ENCODE data around the gene RFPL4AL1. TPM values are rescaled to one million over a fixed set of nuclear protein-coding genes. Genes with fewer than 3 reads are reported as not detected.

RFPL4AL1 gene
- total RNA-seq, 4 donors from 2014 or later, result not detected

DNA sequence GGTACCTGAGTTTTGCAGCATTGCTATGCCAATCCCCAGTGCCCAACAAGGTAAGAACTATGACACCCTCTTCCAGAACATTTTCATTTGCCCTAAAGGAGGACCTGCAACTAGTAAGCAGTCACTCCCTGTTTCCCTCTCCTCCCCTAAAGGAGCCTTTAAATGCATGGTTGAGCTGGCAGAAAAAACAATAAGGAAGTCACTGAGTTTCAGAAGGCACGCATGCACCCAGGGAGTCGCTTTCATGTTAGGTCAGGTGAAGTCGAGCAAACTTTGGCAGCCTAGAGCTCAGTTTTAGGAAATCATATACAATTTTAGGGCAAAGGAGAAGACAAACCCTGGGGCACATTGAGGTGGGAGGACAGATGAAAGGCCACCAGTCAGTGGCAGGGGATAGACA is 51.1 kb downstream of the RFPL4AL1 start:
- in situ Hi-C loops (cut with MboI; ENCODE audit: low sequenced_read_pairs in 4 of 4), result no loop called here
- H3K9me3 ChIP-seq, result no peaks in the 10 kb centered on the region
- no peak overlapping the region for H3K27ac ChIP-seq
- no peaks in the 10 kb centered on the region for H3K4me1 ChIP-seq
- H3K4me3 ChIP-seq, result no peak overlapping the region
- ATAC-seq, result no peak
- H3K27me3 ChIP-seq, result no peaks in the 10 kb centered on the region
- TF ChIP-seq POLR2A (IDR thresholded peaks at IDR 0.05), result no peak
- TF ChIP-seq, protein P1, sequence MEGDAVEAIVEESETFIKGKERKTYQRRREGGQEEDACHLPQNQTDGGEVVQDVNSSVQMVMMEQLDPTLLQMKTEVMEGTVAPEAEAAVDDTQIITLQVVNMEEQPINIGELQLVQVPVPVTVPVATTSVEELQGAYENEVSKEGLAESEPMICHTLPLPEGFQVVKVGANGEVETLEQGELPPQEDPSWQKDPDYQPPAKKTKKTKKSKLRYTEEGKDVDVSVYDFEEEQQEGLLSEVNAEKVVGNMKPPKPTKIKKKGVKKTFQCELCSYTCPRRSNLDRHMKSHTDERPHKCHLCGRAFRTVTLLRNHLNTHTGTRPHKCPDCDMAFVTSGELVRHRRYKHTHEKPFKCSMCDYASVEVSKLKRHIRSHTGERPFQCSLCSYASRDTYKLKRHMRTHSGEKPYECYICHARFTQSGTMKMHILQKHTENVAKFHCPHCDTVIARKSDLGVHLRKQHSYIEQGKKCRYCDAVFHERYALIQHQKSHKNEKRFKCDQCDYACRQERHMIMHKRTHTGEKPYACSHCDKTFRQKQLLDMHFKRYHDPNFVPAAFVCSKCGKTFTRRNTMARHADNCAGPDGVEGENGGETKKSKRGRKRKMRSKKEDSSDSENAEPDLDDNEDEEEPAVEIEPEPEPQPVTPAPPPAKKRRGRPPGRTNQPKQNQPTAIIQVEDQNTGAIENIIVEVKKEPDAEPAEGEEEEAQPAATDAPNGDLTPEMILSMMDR (IDR thresholded peaks at IDR 0.05 in 4 of 5, conservative IDR thresholded peaks at IDR 0.05 in 1 of 5), result no peak
- H3K36me3 ChIP-seq, result no peaks in the 10 kb centered on the region
- no peak for DNase-seq
- intact Hi-C loops (cut with DNase I; ENCODE audit: low total_unique reads), result no loop called here

Other genes starting within 250 kb of the RFPL4AL1 start
- 1 to 10 TPM in 3 of 4 donors, not detected in 1; 1.5 to 3.0 (median 1.6) TPM for gene SBK2, start 232.0 kb upstream of the RFPL4AL1 start, total RNA-seq
- gene SBK3, start 223.6 kb upstream of the RFPL4AL1 start, total RNA-seq, result 10 to 100 TPM in 1 of 4 donors, 1 to 10 TPM in 3; 3.1 to 24.1 (median 6.8) TPM
- gene ZNF579, start 188.3 kb upstream of the RFPL4AL1 start, total RNA-seq, result 10 to 100 TPM; 15.0 to 19.3 (median 16.8) TPM
- gene FIZ1, start 169.6 kb upstream of the RFPL4AL1 start, total RNA-seq, result 10 to 100 TPM in 1 of 4 donors, 1 to 10 TPM in 3; 6.8 to 11.2 (median 7.4) TPM
- gene ZNF524, start 168.8 kb upstream of the RFPL4AL1 start, total RNA-seq, result 10 to 100 TPM; 35.6 to 61.7 (median 47.0) TPM
- gene ZNF865, start 163.5 kb upstream of the RFPL4AL1 start, total RNA-seq, result 10 to 100 TPM; 10.3 to 23.4 (median 15.2) TPM
- 1 to 10 TPM; 6.0 to 10.0 (median 8.2) TPM for gene ZNF784, start 144.6 kb upstream of the RFPL4AL1 start, total RNA-seq
- gene ZNF580, start 128.1 kb upstream of the RFPL4AL1 start, total RNA-seq, result 10 to 100 TPM in 1 of 4 donors, 1 to 10 TPM in 3; 1.5 to 12.3 (median 7.2) TPM
- gene ZNF581, start 125.5 kb upstream of the RFPL4AL1 start, total RNA-seq, result 10 to 100 TPM in 3 of 4 donors, 1 to 10 TPM in 1; 9.9 to 17.3 (median 13.7) TPM
- 10 to 100 TPM in 2 of 4 donors, 1 to 10 TPM in 2; 6.3 to 21.2 (median 12.6) TPM for gene CCDC106, start 120.9 kb upstream of the RFPL4AL1 start, total RNA-seq
- gene U2AF2, start 114.1 kb upstream of the RFPL4AL1 start, total RNA-seq, result 10 to 100 TPM; 38.1 to 60.2 (median 50.1) TPM
- 100 to 1,000 TPM in 3 of 4 donors, 10 to 100 TPM in 1; 58.7 to 214 (median 190) TPM for gene EPN1, start 93.9 kb upstream of the RFPL4AL1 start, total RNA-seq
- gene NLRP9, start 30.7 kb upstream of the RFPL4AL1 start, total RNA-seq, result not detected
- gene RFPL4A, start 10.0 kb upstream of the RFPL4AL1 start, total RNA-seq, result not detected
- gene NLRP11, start 62.9 kb downstream of the RFPL4AL1 start, total RNA-seq, result not detected
- not detected for gene NLRP4, start 67.4 kb downstream of the RFPL4AL1 start, total RNA-seq
- gene NLRP13, start 163.2 kb downstream of the RFPL4AL1 start, total RNA-seq, result not detected
- gene NLRP8, start 178.7 kb downstream of the RFPL4AL1 start, total RNA-seq, result not detected
- not detected for gene NLRP5, start 217.7 kb downstream of the RFPL4AL1 start, total RNA-seq

Data from gastrocnemius medialis (tissue), 4 donors.